T1000 (cell line): ENCODE measurements around the gene SSUH2.
A peak's percentile ranks its signal among the peaks of the same experiment; 100 is the strongest.
"Not testable (repeated sequence)": the region's sequence is repeated elsewhere in the genome, so short reads cannot be mapped to it uniquely, and the experiment has no call there.

Source experiments
- DNase-seq: peaks from one replicate; lab custom pipeline; 2025; ENCODE audit warnings: mixed read lengths; lab: John Stamatoyannopoulos, UW

Gene SSUH2

GRCh38 chr3:8644748-8645390 is at the start of gene SSUH2:
SSUH2 (minus strand) TSS chr3:8644798; CDS start chr3:8644758, 40 bp downstream.
- DNase-seq: no peak

- not testable (repeated sequence) for DNase-seq
These were observed 46.7 kb upstream of the SSUH2 start for GRCh38 chr3:8691295-8691694.

- not testable (repeated sequence) for DNase-seq
These were observed 40.4 kb upstream of the SSUH2 start for GRCh38 chr3:8684992-8685391.

- not testable (repeated sequence) for DNase-seq
These were observed 38.4 kb upstream of the SSUH2 start for GRCh38 chr3:8682850-8683574.

- DNase-seq: not testable (repeated sequence)
These were observed 37.4 kb upstream of the SSUH2 start for GRCh38 chr3:8681881-8682538.

GRCh38 chr3:8681349-8681748 is 36.8 kb upstream of the SSUH2 start:
- DNase-seq: no peak

GRCh38 chr3:8679817-8680553 is 35.4 kb upstream of the SSUH2 start:
- not testable (repeated sequence) for DNase-seq

- no peak for DNase-seq
These were observed 34.2 kb upstream of the SSUH2 start for GRCh38 chr3:8678751-8679150.

GRCh38 chr3:8677258-8677657 is 32.7 kb upstream of the SSUH2 start:
- DNase-seq: not testable (repeated sequence)

- not testable (repeated sequence) for DNase-seq
These were observed 31.0 kb upstream of the SSUH2 start for GRCh38 chr3:8675591-8675990.

GRCh38 chr3:8673083-8673737 is 28.6 kb upstream of the SSUH2 start:
- DNase-seq: no peak

GRCh38 chr3:8669019-8669418 is 24.4 kb upstream of the SSUH2 start:
- no peak for DNase-seq

GRCh38 chr3:8668216-8668615 is 23.6 kb upstream of the SSUH2 start:
- DNase-seq: no peak

GRCh38 chr3:8667463-8668091 is 23.0 kb upstream of the SSUH2 start:
- DNase-seq: no peak

GRCh38 chr3:8665407-8665896 is 20.9 kb upstream of the SSUH2 start:
- DNase-seq: no peak

- peak; percentile 45 for DNase-seq
These were observed 18.8 kb upstream of the SSUH2 start for GRCh38 chr3:8663177-8664061.

GRCh38 chr3:8662594-8662993 is 18.0 kb upstream of the SSUH2 start:
- DNase-seq: no peak

GRCh38 chr3:8660175-8661118 is 15.8 kb upstream of the SSUH2 start:
- no peak for DNase-seq

- DNase-seq: no peak
These were observed 14.6 kb upstream of the SSUH2 start for GRCh38 chr3:8659242-8659641.
